Testis (tissue), 2 donors: ENCODE data around the gene SYNE1.

Experiments used
- CTCF ChIP-seq, 3 experiments: fragments of 450-650 bp in 2 of 3; fragments of 200-600 bp in 1 of 3; sonication (generic) in 1 of 3; IDR thresholded peaks; one replicate each; pipeline ENCODE4 v1.5.1; 2016 to 2019; ENCODE audit warnings: antibody characterized with exemption in 3 of 3, mild to moderate bottlenecking in 2 of 3, moderate library complexity in 1 of 3
- POLR2A ChIP-seq: fragments of 450-650 bp; IDR thresholded peaks from one replicate; pipeline ENCODE4 v1.6.1; 2017; ENCODE audit warnings: antibody characterized with exemption, mild to moderate bottlenecking, moderate library complexity

DNA sequence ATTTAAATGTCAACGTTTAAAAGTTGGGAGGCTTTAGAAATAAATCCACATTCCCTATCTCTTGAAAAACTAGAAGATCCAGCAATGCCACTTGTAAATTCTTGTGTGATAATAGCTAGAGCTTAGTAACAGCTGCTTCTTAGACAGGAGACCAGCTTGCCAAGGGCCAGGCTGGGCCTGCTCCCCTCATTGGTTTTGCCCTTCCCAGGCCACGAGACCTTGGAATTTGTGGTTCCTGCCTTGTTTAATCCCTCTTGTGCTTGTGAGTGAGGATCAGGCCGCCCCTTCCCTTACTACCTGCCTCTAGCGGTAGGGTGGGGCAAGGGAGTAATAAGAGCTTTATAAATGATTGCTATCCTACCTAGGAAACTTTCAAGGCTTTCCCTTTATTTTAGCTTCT, 363.5 kb downstream of the SYNE1 start:
- TF ChIP-seq CTCF (IDR thresholded peaks at IDR 0.05) (no peak), POLR2A (no peak)
